Transverse colon (tissue), 4 donors: ENCODE measurements around the gene ZPBP2.

ENCODE experiments used
- CTCF ChIP-seq, 5 experiments: fragments of 200-600 bp in 3 of 5; fragments of 450-650 bp in 2 of 5; sonication (generic) in 3 of 5; IDR thresholded peaks; 1 replicate in 2 of 5; 2 replicates in 3 of 5; pipeline ENCODE4 v1.5.1; 2016 to 2017; ENCODE audit warnings: antibody characterized with exemption in 5 of 5, inconsistent platforms in 3 of 5, mild to moderate bottlenecking in 2 of 5, moderate library complexity in 1 of 5
- EP300 ChIP-seq: sonication (generic); formaldehyde crosslinking; IDR thresholded peaks from one replicate; pipeline ENCODE4 v1.6.1; 2017; ENCODE audit warnings: antibody characterized with exemption, low read depth
- POLR2A ChIP-seq: fragments of 450-650 bp; IDR thresholded peaks from one replicate; pipeline ENCODE4 v1.6.1; 2016; ENCODE audit warnings: antibody characterized with exemption, mild to moderate bottlenecking, moderate library complexity
- POLR2AphosphoS5 ChIP-seq, 3 donors: sonication (generic); formaldehyde crosslinking; IDR thresholded peaks; one replicate each; pipeline ENCODE4 v1.6.1; 2016; ENCODE audit warnings: antibody characterized with exemption in 3 of 3

GRCh38 chr17:39861235-39861634, 6.8 kb upstream of the ZPBP2 start:
- TF ChIP-seq CTCF (IDR thresholded peaks at IDR 0.05) = no peak
- no peak for TF ChIP-seq EP300
- TF ChIP-seq POLR2AphosphoS5 (IDR thresholded peaks at IDR 0.05) = no peak
- TF ChIP-seq POLR2A = no peak
